Activated CD4-positive, alpha-beta T cell treated with anti-CD3 and anti-CD28 coated beads, Interleukin-2, amount 50 U/mL, for 48 hours (primary cell): ENCODE measurements around the gene RPA1.

Experiments used
- DNase-seq, 2 experiments: peaks; one replicate each; pipeline ENCODE4 v3.0.0-alpha.2; 2020

Gene RPA1

GRCh38 chr17:1912146-1912545, 82.3 kb downstream of the RPA1 start:
- DNase-seq = no peak

- no peak for DNase-seq
These were observed 83.9 kb downstream of the RPA1 start for GRCh38 chr17:1913702-1914101.

GRCh38 chr17:1914661-1915083, 84.9 kb downstream of the RPA1 start:
- DNase-seq = no peak

- DNase-seq = no peak
These were observed 86.1 kb downstream of the RPA1 start for GRCh38 chr17:1915889-1916288.

GRCh38 chr17:1916316-1916715, 86.5 kb downstream of the RPA1 start:
- no peak for DNase-seq

GRCh38 chr17:1916963-1917715, 87.3 kb downstream of the RPA1 start:
- no peak for DNase-seq

GRCh38 chr17:1918346-1919162, 88.7 kb downstream of the RPA1 start:
- DNase-seq = no peak

GRCh38 chr17:1919201-1919600, 89.4 kb downstream of the RPA1 start:
- no peak for DNase-seq

GRCh38 chr17:1920948-1921351, 91.1 kb downstream of the RPA1 start:
- no peak for DNase-seq

GRCh38 chr17:1928976-1929375, 99.2 kb downstream of the RPA1 start:
- no peak for DNase-seq

GRCh38 chr17:1930337-1930645, 100.5 kb downstream of the RPA1 start:
- DNase-seq = no peak

GRCh38 chr17:1931844-1932579, 102.2 kb downstream of the RPA1 start:
- no peak for DNase-seq

GRCh38 chr17:1933875-1934715, 104.3 kb downstream of the RPA1 start:
- no peak for DNase-seq

- no peak for DNase-seq
These were observed 105.1 kb downstream of the RPA1 start for GRCh38 chr17:1934901-1935300.

- DNase-seq = no peak
These were observed 107.0 kb downstream of the RPA1 start for GRCh38 chr17:1936766-1937165.

- DNase-seq = no peak
These were observed 107.7 kb downstream of the RPA1 start for GRCh38 chr17:1937461-1937860.

GRCh38 chr17:1939981-1940809, 110.4 kb downstream of the RPA1 start:
- no peak for DNase-seq

- DNase-seq = no peak
These were observed 111.0 kb downstream of the RPA1 start for GRCh38 chr17:1940810-1941185.

- DNase-seq = no peak
These were observed 111.7 kb downstream of the RPA1 start for GRCh38 chr17:1941272-1942065.

GRCh38 chr17:1942066-1942365, 112.2 kb downstream of the RPA1 start:
- no peak for DNase-seq
